Activated CD4-positive, CD25-positive, alpha-beta regulatory T cell treated with anti-CD3 and anti-CD28 coated beads, Interleukin-2, amount 50 U/mL, for 16 hours (primary cell): ENCODE results near the gene AP5Z1.

Source experiments
- DNase-seq: peaks from one replicate; pipeline ENCODE4 v3.0.0-alpha.2; 2020; ENCODE audit warnings: low read depth, low spot score

Gene AP5Z1

GRCh38 chr7:4775250-4775847, at the start of gene AP5Z1:
AP5Z1 (plus strand) TSS chr7:4775623; CDS start chr7:4775716, 93 bp downstream.
- peak; percentile 87 for DNase-seq

GRCh38 chr7:4725850-4726450, 49.5 kb upstream of the AP5Z1 start:
- no peak for DNase-seq

- no peak for DNase-seq
Measured at GRCh38 chr7:4726566-4726965, 48.9 kb upstream of the AP5Z1 start.

GRCh38 chr7:4727914-4728705, 47.3 kb upstream of the AP5Z1 start:
- DNase-seq: no peak

GRCh38 chr7:4729266-4729665, 46.2 kb upstream of the AP5Z1 start:
- DNase-seq: no peak

- DNase-seq: no peak
Measured at GRCh38 chr7:4730276-4730675, 45.1 kb upstream of the AP5Z1 start.

GRCh38 chr7:4730971-4731370, 44.5 kb upstream of the AP5Z1 start:
- no peak for DNase-seq

GRCh38 chr7:4731803-4732202, 43.6 kb upstream of the AP5Z1 start:
- no peak for DNase-seq

- no peak for DNase-seq
Measured at GRCh38 chr7:4733936-4734528, 41.4 kb upstream of the AP5Z1 start.

- no peak for DNase-seq
Measured at GRCh38 chr7:4734587-4735345, 40.7 kb upstream of the AP5Z1 start.

- no peak for DNase-seq
Measured at GRCh38 chr7:4737300-4737699, 38.1 kb upstream of the AP5Z1 start.

- DNase-seq: no peak
Measured at GRCh38 chr7:4738711-4739527, 36.5 kb upstream of the AP5Z1 start.

GRCh38 chr7:4739528-4739992, 35.9 kb upstream of the AP5Z1 start:
- DNase-seq: no peak

GRCh38 chr7:4740796-4741195, 34.6 kb upstream of the AP5Z1 start:
- DNase-seq: no peak

- DNase-seq: no peak
Measured at GRCh38 chr7:4742051-4742573, 33.3 kb upstream of the AP5Z1 start.

- DNase-seq: no peak
Measured at GRCh38 chr7:4742852-4743251, 32.6 kb upstream of the AP5Z1 start.

- peak; percentile 26 for DNase-seq
Measured at GRCh38 chr7:4744391-4745264, 30.8 kb upstream of the AP5Z1 start.

- DNase-seq: no peak
Measured at GRCh38 chr7:4745265-4745919, 30.0 kb upstream of the AP5Z1 start.
